Naive B cell (primary cell): ENCODE data around the gene BAHCC1. TPM values are rescaled to one million over a fixed set of nuclear protein-coding genes. Genes with fewer than 3 reads are reported as not detected.

Source experiments
- ATAC-seq, 2 donors: fragments of 150-1000 bp; cut with Tn5 transposase; 2 replicates each; pipeline ENCODE4 v1.10.0; 2021; ENCODE audit warnings: low read depth in 2 of 2, mild to moderate bottlenecking in 2 of 2, moderate library complexity in 2 of 2
- DNase-seq: peaks from one replicate; pipeline ENCODE4 v3.0.0; 2022
- H3K27ac Mint-ChIP-seq, 6 donors: one replicate each; pipeline ENCODE4 v1.8.0; 2020 to 2022; ENCODE audit warnings: mild to moderate bottlenecking in 6 of 6, mixed read lengths in 6 of 6, moderate library complexity in 5 of 6, inconsistent platforms in 2 of 6
- H3K27me3 Mint-ChIP-seq, 3 donors: one replicate each; pipeline ENCODE4 v1.8.0; 2021 to 2022; ENCODE audit warnings: mixed read lengths in 3 of 3, mild to moderate bottlenecking in 1 of 3
- H3K36me3 Mint-ChIP-seq, 2 donors: one replicate each; pipeline ENCODE4 v1.8.0; 2020 to 2022; ENCODE audit warnings: mixed read lengths in 2 of 2, inconsistent platforms in 1 of 2, mild to moderate bottlenecking in 1 of 2
- H3K4me1 Mint-ChIP-seq, 3 donors: one replicate each; pipeline ENCODE4 v1.8.0; 2020 to 2022; ENCODE audit warnings: mixed read lengths in 3 of 3, inconsistent platforms in 1 of 3, mild to moderate bottlenecking in 1 of 3, moderate library complexity in 1 of 3
- H3K4me3 Mint-ChIP-seq, 8 donors: one replicate each; pipeline ENCODE4 v1.8.0; 2020 to 2022; ENCODE audit warnings: mild to moderate bottlenecking in 8 of 8, mixed read lengths in 8 of 8, moderate library complexity in 8 of 8, inconsistent platforms in 2 of 8
- H3K9me3 Mint-ChIP-seq, 7 donors: one replicate each; pipeline ENCODE4 v1.8.0; 2020 to 2022; ENCODE audit warnings: mixed read lengths in 7 of 7, mild to moderate bottlenecking in 5 of 7, inconsistent platforms in 2 of 7, moderate library complexity in 1 of 7
- polyA plus RNA-seq, 6 donors: library from polyadenylated mRNA; unstranded; fragments of 300-500 nt; fragmentation: Illumina TruSeq; gene quantifications; one replicate each; pipeline ENCODE4 v1.2.3, GENCODE V29; 2021; ENCODE audit warnings: low read depth in 6 of 6

Gene BAHCC1
- polyA plus RNA-seq, 6 donors from 2014 or later: 0.07 TPM; not detected in 5

DNA sequence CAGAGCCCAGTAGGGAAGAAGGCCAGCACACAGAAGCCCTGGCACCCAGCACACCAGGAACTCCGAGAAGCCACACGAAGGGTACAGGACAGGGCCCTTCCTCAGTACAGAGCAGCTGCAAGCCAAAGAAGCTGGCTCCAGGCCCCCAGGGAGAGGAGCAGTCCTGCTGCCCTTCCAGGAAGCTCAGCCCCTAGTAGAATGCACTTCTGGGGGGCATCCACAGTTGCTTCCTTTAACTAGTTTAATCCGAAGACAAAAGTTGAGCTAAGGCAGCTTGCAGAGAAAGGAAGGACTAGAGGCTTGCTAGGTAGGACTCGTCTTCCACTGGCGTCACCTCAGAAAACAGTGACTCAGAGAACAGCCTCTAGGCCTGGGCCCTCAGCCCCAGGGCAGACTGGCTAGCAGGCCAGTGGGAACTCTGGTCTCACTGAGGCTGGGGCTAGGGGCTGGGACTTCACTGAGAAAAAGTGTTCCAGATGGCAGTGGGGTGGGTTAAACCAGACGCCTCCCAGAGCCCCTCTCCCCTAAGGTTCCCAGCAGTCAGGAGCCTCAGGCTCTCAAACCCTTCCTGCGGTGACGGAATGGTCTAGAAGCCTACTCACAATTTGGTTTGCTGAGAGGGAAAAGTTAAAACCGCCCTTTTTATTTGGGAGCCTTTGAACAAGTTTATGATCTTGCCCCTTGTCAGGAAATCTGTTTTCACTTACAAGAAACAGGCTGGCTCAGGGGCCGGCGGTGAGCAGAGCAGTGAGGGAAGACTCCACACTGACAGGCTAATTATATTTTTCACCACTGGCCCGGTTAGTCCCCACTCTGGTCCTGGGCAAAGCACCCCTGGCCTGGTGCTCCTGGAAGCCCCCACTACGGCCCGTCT, 75.9 kb downstream of the BAHCC1 start:
- Mint-ChIP-seq H3K36me3 (no peaks in the 10 kb centered on the region), H3K27ac (no peak overlapping the region), H3K4me3 (no peak overlapping the region)

DNA sequence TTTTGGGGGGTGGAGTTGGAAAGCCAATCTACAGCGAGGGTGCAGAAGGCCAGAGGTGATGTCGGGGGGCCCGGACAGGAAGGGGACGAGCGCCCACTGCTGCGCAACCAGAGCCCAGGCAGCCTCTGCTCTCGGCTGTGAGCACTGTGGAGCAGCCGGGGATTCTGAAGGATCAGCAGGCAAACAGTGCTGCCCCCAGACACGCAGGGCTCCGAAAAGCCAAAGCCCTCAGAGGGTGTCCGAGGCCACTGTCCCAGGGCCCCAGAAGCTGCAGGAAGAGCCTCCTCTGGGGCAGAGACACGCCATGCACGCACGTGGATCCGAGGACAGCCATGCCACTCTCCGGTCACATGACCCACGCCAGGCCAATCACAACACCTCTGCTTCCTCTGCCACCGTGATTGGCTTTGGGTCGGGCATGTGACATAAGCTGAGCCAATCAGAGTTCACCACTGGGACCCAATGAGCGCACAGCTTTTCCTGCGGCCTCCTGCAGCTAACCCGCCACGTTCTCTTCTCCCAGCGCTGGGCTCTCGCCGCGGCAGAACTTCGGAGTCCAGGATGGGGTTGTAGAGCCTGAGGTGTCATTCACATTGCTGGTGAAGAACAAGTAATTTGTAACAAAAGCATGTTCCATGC, 76.7 kb downstream of the BAHCC1 start:
- Mint-ChIP-seq H3K9me3 (peaks cover 0 to 3% (median 0%) of the 10 kb centered on the region in 7 donors), H3K4me3 (no peak overlapping the region), H3K27me3 (no peaks in the 10 kb centered on the region), H3K27ac (no peak overlapping the region), H3K4me1 (no peaks in the 10 kb centered on the region), H3K36me3 (no peaks in the 10 kb centered on the region)
- ATAC-seq: no peak
- DNase-seq: no peak

More for the DNA sequence above, 75.9 kb downstream of the BAHCC1 start:
- no peaks in the 10 kb centered on the region for H3K27me3 Mint-ChIP-seq
- ATAC-seq (no peak), DNase-seq (no peak)
- H3K4me1 Mint-ChIP-seq: no peaks in the 10 kb centered on the region
- H3K9me3 Mint-ChIP-seq: no peaks in the 10 kb centered on the region

DNA sequence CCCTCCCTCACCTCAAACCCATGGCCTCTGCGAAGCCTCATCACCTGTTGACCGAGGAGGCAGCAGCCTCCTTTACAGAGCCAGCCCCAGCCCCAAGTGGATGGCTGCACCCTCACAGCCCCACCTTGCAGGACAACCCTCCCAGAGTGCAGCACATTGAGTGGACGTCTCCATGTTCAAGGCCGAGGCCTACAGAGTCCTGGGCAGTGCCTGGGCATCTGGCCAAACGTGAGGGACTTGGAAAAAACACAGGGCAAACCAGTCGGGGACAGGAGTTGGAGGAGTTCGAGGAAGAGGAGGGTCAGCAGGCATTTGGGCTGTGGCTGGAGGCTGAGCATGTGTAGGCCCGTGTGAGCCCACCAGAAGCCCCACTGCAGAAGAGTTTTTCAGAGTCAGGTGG, 77.8 kb downstream of the BAHCC1 start:
- no peaks in the 10 kb centered on the region for H3K36me3 Mint-ChIP-seq
- peaks cover 0 to 2% (median 0%) of the 10 kb centered on the region in 3 donors for H3K4me1 Mint-ChIP-seq
- no peak for DNase-seq
- H3K9me3 Mint-ChIP-seq: peaks cover 0 to 4% (median 0%) of the 10 kb centered on the region in 7 donors
- no peak for ATAC-seq
- peaks cover 0 to 3% (median 0%) of the 10 kb centered on the region in 3 donors for H3K27me3 Mint-ChIP-seq
- H3K27ac Mint-ChIP-seq: no peak overlapping the region
- peak overlapping the region in 2 of 8 donors; percentile 14 to 83 for H3K4me3 Mint-ChIP-seq

DNA sequence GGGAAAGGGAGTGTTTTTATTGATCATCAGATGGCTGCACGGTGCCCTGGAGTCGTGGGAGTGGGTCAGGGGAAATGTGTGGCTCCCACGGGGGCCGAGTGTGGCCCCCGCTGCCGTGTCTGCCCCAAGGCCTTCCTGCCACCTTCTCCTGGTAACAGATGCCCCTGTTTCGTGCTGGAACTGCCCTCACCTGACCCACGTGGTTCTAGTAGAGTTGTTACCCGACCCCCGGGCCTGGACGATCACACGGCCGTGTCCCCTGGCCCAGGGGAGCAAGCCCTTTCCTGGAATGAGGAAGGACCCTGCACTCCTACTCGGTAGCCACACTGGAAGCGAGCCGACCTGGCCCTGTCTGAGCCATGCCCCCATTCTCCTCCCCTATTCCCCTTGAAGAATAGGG, 79.7 kb downstream of the BAHCC1 start:
- no peak overlapping the region for H3K4me3 Mint-ChIP-seq
- H3K36me3 Mint-ChIP-seq: no peaks in the 10 kb centered on the region
- H3K4me1 Mint-ChIP-seq: peaks cover 0 to 5% (median 0%) of the 10 kb centered on the region in 3 donors
- ATAC-seq (no peak), DNase-seq (no peak)
- H3K27ac Mint-ChIP-seq: no peak overlapping the region
- H3K27me3 Mint-ChIP-seq: peaks cover 0 to 13% (median 0%) of the 10 kb centered on the region in 3 donors
- H3K9me3 Mint-ChIP-seq: peaks cover 0 to 4% (median 0%) of the 10 kb centered on the region in 7 donors

DNA sequence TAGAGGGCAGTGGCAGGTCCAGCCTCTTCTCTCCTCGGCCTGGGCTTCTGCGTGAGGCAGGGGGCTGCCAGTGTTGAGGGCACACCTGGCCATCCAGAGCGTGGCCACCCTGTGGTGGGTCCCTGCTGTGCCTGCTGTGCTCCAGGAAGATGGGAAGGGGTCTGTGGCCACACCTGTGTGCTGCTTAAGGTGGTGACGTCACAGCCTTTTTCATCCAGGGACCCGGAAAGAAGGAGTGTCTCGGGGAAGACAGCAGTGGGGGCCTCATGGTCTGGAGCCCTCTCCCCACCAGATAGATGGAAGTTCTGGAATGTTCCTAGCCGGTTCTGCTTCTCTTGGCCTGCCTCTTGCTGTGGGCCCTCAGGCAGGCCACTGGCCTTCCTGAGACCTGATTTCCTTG, 80.8 kb downstream of the BAHCC1 start:
- Mint-ChIP-seq H3K36me3 (no peaks in the 10 kb centered on the region), H3K9me3 (peaks cover 0 to 4% (median 0%) of the 10 kb centered on the region in 7 donors), H3K27me3 (peaks cover 0 to 14% (median 5%) of the 10 kb centered on the region in 3 donors), H3K27ac (peak overlapping the region in 1 of 6 donors; percentile 47), H3K4me1 (peaks cover 0 to 5% (median 4%) of the 10 kb centered on the region in 3 donors), H3K4me3 (no peak overlapping the region)
- ATAC-seq: no peak
- no peak for DNase-seq

DNA sequence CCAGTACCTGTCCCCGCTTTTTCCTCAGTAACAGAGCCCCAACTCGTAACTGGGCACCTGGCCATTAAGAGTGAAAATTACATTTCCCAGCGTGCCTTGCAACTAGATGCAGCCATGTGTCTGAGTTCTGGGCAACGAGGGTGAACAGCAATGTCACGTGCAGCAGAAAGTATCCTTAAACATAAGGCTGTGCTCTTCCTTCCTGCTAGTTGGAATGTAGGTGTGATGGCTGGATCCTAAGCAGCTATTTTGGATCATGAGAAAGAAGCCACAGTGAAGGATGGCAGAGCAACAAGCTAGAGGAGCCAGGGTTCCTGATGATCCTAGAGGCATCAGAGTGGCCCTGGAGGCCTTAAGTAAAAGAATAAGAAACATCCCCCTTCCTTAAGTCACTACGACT, 81.4 kb downstream of the BAHCC1 start:
- peaks cover 0 to 6% (median 4%) of the 10 kb centered on the region in 3 donors for H3K4me1 Mint-ChIP-seq

DNA sequence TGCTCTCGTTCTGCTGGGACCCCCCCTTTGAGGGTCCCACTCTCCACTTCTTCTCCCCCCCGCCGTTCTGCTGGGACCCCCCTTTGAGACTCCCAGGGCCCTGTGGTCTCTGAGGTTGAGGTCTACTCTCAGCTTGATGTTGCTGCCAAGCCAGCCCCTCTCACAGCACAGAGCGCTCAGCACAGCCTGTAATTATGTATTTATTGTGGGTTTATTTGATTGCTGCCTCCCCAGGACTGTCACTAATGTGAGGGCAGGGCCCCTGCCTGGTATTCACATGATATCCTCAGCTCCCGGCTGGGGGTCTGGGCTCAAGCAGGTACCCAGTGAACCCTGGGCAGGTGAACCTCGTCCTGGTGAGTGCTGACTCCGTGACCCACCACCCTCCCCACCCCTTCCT, 81.9 kb downstream of the BAHCC1 start:
- H3K4me3 Mint-ChIP-seq: no peak overlapping the region
- H3K27ac Mint-ChIP-seq: peak overlapping the region in 2 of 6 donors; percentile 49 to 60
- peaks cover 0 to 14% (median 11%) of the 10 kb centered on the region in 3 donors for H3K27me3 Mint-ChIP-seq
- peaks cover 5 to 11% (median 10%) of the 10 kb centered on the region in 3 donors for H3K4me1 Mint-ChIP-seq
- DNase-seq (no peak), ATAC-seq (no peak)
- peaks cover 0 to 4% (median 0%) of the 10 kb centered on the region in 7 donors for H3K9me3 Mint-ChIP-seq
- no peaks in the 10 kb centered on the region for H3K36me3 Mint-ChIP-seq

More for the DNA sequence above, 81.4 kb downstream of the BAHCC1 start:
- H3K9me3 Mint-ChIP-seq: peaks cover 0 to 4% (median 0%) of the 10 kb centered on the region in 7 donors
- peaks cover 0 to 14% (median 5%) of the 10 kb centered on the region in 3 donors for H3K27me3 Mint-ChIP-seq
- peak overlapping the region in 1 of 6 donors; percentile 48 for H3K27ac Mint-ChIP-seq
- DNase-seq (no peak), ATAC-seq (no peak)
- no peak overlapping the region for H3K4me3 Mint-ChIP-seq
- H3K36me3 Mint-ChIP-seq: no peaks in the 10 kb centered on the region

DNA sequence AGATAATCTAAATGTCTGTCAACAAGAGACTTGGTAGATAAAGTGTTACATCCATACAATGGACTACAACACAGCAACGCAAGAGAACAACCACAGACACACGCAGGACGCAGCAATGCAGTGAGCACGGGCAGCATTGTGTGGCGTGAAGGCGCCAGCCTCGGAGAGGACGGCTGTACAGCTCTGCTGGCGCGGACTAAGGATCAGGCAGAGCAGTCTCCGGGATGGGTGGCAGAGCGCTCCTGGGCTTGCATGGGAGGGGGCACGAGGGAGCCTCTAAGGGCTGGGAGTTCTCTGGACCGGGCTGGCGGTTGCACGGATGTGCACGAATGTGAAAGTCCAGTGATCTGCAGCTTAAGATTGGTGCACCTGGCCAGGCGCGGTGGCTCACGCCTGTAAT, 82.9 kb downstream of the BAHCC1 start:
- Mint-ChIP-seq H3K27ac (no peak overlapping the region), H3K4me1 (peaks cover 14 to 21% (median 19%) of the 10 kb centered on the region in 3 donors), H3K27me3 (peaks cover 0 to 16% (median 14%) of the 10 kb centered on the region in 3 donors), H3K4me3 (peak overlapping the region in 2 of 8 donors; percentile 3 to 72), H3K9me3 (peaks cover 0 to 4% (median 0%) of the 10 kb centered on the region in 7 donors), H3K36me3 (no peaks in the 10 kb centered on the region)
- ATAC-seq (no peak), DNase-seq (no peak)

DNA sequence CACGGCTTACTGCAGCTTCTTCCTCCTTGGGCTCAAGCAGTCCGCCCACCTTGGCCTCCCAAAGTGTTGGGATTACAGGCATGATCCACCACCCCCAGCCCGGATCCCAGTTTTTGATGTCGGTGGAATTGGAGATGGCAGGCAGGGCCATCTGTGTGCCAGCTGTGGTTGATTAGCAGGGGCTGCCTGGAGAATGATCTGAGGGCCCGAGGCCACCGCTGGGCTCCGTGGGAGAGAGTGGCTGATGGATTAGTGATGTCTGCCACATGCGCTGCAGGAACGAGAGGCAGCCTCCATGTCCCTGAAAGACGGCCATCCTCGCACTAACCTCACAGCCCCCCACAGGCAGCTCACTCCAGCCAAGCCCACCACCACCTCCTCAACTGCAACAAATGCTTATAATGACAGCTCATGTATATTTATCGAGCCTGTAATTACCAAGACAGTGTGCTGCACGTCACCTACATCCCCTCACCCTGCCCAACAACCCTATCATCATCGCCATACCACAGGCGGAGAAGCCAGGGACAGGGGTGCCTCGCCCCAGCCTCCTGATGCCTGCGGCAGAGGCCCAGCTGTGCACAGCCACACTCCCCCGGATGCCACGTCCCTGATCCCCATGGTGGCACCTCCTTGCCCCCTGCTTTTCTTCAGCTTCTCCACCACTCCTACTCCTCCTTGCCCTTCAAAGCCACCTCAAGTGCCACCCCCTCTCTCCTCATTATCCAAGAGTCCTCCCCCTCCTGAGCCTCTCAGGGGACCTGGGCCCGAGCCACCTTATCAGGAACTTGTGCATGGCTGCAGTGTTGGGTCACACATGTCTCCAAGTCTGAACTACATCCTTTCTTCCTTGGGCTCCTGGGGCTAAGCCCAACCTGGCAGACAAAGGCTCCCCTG, 84.2 kb downstream of the BAHCC1 start:
- H3K9me3 Mint-ChIP-seq: peaks cover 0 to 4% (median 0%) of the 10 kb centered on the region in 7 donors
- no peaks in the 10 kb centered on the region for H3K36me3 Mint-ChIP-seq
- no peak for ATAC-seq
- H3K27me3 Mint-ChIP-seq: peaks cover 0 to 16% (median 14%) of the 10 kb centered on the region in 3 donors
- DNase-seq: no peak
- peak overlapping the region in 3 of 8 donors; percentile 30 to 63 (median 41) for H3K4me3 Mint-ChIP-seq
- peak overlapping the region in 1 of 6 donors; percentile 33 for H3K27ac Mint-ChIP-seq
- peaks cover 16 to 29% (median 23%) of the 10 kb centered on the region in 3 donors for H3K4me1 Mint-ChIP-seq

DNA sequence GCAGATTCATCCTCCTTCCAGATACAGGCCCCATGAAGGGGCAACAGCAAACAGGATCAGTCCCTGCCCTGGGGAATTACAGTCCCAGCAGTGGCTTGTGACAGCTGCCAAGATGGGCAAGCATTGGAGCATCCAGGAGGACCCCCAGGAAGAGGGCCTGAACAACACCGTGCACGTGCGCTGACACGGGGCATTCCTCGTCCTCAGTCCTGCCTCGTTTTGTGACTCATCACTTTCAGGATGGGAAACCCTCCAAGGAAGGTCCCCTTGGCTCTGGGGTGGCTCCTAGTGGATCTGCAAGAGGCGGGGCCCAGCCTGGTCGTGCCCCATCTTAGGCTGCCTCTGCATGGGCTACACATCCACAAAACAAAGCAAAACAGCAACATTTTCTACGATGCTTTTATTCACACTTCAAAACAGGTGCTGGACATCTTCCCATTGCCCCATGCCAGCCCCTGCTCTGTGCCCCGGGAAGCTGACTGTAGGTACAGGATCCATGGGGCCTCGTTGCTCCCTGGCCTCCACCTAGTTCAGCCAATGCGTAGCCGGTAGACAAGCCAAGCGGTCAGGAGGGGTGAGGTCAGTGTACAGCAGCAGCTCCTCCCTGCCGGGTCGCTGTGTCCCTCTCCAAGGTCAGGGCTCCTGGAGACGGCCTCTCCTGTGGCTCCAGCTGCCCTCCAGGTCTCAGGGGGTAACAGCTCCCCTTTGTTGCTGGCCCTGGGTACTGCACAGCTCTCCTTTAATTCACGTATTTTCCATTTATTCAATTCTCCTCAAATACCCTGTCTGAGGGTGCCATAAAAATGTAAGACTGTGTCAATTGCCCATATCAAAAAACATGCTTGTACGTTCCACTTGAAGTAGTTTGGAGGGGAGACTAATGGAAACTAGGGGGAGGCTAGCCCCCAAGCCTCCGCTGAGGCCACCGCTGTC, 85.1 kb downstream of the BAHCC1 start:
- ATAC-seq: no peak
- Mint-ChIP-seq H3K36me3 (no peaks in the 10 kb centered on the region), H3K27me3 (peaks cover 0 to 16% (median 14%) of the 10 kb centered on the region in 3 donors), H3K4me1 (peaks cover 16 to 29% (median 23%) of the 10 kb centered on the region in 3 donors), H3K4me3 (peak overlapping the region; percentile 9 to 69 (median 52)), H3K9me3 (peaks cover 0 to 4% (median 0%) of the 10 kb centered on the region in 7 donors), H3K27ac (peak overlapping the region in 4 of 6 donors; percentile 56 to 70 (median 62))
- no peak for DNase-seq

DNA sequence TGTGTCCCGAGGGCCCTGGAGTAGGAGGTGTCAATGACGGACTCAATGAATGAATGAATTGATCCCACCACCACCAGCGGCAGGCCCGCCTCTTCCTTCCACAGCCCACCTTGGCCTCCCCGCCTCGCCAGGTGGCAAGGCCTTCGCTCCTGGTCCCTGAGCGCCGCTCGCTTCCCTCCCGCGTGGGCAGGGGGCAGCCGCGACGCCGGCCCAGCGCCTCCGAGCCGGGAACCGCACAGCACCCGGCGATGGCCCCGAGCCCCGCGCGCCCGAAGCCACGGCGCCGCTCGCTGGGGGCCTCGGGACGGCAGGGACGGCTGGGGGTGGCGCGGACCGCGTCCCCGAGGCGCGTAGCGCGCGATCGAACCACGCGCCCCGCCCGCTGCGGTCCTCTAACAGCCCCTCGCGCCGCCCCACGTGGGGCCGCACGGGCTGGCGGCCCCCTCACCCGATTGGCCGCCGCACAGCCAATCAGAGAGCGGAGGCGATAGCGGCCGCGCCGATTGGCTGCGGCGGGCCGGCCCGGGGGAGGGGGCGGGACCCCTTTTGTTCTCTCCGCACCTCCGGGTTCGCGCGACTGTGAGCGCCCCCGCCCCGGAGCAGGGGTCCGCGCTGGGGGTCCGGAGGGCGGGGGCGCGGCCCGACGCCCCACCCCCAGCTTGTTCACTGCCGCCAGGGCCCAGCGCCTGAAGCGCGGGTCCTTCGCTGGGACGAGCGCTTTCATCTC, 86.0 kb downstream of the BAHCC1 start:
- H3K27ac Mint-ChIP-seq: peak overlapping the region in 5 of 6 donors; percentile 58 to 99 (median 86)
- peak overlapping the region; percentile 70 to 91 (median 84) for H3K4me3 Mint-ChIP-seq
- no peaks in the 10 kb centered on the region for H3K36me3 Mint-ChIP-seq
- H3K4me1 Mint-ChIP-seq: peaks cover 20 to 32% (median 28%) of the 10 kb centered on the region in 3 donors
- peaks cover 0 to 16% (median 14%) of the 10 kb centered on the region in 3 donors for H3K27me3 Mint-ChIP-seq
- ATAC-seq (peak; percentile 49 to 56), DNase-seq (peak; percentile 78)
- peaks cover 0 to 4% (median 0%) of the 10 kb centered on the region in 7 donors for H3K9me3 Mint-ChIP-seq
